HFF-Myc (cell line): Measurements from ENCODE around the gene STXBP3.

ENCODE experiments used
- DNase-seq: peaks from one replicate; pipeline ENCODE4 v3.0.0-alpha.2; 2011; ENCODE audit warnings: low read depth; ENCODE audit errors: extremely low read depth
- H3K4me3 ChIP-seq: replicated peaks from 2 replicates; pipeline ENCODE4 v1.5.1; 2011; ENCODE audit warnings: low read depth, mild to moderate bottlenecking, control low read depth, low read length
- TF ChIP-seq, protein P1 (sequence below): IDR thresholded peaks from 2 replicates; pipeline ENCODE4 v1.5.1; 2012; ENCODE audit warnings: mild to moderate bottlenecking, low read depth, low read length, control low read depth; ENCODE audit errors: missing control alignments

STXBP3 gene

DNA sequence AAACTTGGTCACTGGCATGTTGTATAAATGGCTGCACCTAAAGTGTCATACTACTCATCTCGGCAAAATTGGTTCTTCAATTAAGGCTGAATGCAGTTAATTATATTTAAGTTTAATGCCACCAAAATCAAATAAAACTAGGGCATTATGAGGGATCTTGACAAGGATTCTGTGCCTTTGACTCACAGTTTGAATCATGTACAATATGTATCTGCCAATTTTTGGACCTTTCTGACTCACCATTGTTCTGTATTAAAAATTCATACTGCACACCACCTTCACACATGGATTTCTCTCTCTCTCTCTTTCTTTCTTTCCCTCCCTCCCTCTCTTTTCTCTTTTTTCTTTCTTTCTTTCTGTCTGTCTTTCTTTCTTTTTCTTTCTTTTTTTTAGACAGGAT lies 14.1 kb upstream of the STXBP3 start:
- TF ChIP-seq, protein P1, sequence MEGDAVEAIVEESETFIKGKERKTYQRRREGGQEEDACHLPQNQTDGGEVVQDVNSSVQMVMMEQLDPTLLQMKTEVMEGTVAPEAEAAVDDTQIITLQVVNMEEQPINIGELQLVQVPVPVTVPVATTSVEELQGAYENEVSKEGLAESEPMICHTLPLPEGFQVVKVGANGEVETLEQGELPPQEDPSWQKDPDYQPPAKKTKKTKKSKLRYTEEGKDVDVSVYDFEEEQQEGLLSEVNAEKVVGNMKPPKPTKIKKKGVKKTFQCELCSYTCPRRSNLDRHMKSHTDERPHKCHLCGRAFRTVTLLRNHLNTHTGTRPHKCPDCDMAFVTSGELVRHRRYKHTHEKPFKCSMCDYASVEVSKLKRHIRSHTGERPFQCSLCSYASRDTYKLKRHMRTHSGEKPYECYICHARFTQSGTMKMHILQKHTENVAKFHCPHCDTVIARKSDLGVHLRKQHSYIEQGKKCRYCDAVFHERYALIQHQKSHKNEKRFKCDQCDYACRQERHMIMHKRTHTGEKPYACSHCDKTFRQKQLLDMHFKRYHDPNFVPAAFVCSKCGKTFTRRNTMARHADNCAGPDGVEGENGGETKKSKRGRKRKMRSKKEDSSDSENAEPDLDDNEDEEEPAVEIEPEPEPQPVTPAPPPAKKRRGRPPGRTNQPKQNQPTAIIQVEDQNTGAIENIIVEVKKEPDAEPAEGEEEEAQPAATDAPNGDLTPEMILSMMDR, result no peak
- DNase-seq, result no peak
- H3K4me3 ChIP-seq, result no peak overlapping the region

DNA sequence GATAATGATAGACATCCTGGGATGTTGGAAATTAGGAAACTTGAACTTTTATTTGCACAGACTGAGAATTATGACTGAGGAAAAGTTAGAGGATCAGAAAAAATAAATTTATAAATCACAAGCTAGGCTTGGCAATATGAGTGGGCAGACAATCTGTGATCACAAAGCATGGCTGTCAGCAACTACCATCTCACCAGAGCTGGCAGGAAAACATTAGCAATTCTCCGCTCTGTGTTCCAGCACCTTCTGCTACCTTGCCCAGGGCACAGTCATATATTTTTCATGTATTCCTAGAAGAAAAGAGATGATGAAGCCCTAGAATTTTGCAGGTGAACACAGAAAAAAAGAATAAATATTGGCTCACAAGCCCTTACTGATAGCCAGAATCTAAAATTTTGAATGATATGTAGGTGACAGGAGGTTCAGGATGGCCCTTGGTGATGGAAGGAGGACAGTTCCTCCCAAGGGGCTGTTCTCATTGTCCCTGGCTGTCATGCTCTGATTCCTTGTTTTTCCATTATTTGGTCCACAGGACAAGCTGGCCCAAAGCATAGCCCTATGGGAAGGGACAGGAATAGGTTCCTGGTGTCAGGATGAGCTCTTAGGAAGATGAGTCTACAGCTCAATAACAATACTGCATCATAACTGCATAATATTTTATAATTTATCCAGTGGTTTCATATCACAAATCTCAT lies 12.2 kb upstream of the STXBP3 start:
- H3K4me3 ChIP-seq, result no peak overlapping the region
- TF ChIP-seq, protein P1, result no peak
- no peak for DNase-seq

DNA sequence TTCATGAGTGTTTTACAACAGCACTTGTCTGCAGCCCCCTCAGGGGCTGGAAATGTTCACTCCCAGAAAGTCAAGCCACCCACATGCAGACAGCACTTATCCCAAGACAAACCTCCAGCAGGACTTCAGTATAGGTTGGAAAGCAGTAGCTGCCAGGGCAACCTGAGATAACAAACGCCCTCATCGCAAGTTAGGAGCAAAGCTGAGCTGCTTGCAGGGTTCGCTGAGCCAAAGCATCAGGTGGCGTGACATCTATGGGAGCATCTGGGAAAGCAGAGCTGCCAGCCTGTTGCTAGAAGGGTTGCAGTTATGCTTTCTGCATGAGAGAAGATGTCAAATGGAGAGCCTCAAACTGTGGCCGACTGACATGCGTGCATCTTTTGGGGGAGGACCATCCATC lies 4.2 kb upstream of the STXBP3 start:
- no peak overlapping the region for H3K4me3 ChIP-seq
- DNase-seq, result no peak
- TF ChIP-seq, protein P1, result no peak

DNA sequence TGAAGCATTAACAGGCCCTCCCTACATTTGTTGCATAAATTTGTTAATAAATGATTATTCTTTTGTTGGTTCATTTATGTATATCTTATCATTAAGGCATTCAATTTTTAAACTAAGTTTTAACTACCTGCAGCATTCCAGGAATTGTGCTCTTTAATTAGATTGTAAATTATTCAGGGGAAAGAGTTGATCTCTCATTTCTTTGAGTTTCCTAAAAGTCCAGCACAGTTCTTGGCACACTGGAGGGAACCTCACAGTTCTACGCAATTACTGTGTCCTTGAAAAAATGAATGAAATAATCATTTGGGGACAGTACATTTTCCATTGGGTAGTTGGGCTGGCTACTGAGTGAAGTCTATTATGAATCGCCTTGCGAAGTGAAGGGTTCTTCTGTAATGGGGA lies 493 bp upstream of the STXBP3 start:
- no peak for DNase-seq
- TF ChIP-seq, protein P1, result no peak
- no peak overlapping the region; the same call in 1 of the 2 replicates for H3K4me3 ChIP-seq

DNA sequence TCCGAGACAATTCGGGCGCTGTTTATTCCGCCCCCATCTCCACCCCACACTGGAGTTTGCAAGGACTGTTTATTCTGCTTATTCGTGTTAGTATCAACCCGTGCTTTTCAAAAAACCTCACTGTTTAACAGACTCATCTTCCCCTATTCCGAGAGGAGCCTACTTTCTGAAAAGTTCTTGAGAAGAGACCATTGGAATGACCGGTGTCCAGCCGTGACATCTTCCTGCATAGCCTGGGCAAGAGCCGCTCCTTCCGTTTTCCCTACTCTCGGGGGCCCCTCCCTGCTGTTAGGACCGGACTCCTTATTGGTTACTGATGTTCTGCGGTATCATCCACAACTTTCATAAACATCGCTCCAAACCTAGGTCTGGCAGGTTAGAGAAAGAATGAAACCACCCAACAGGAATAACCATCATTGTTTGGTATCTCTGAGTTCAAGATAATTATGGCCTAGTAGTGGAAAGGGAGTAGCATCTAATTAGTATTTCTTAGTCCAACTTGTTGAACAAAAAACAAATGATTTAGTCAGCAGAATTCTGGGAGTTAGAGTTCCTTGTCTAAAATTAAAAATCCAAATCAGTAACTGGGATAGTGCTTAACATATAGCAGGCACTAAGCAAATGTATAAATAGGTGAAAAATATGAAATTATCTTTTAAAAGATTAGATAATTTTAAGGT lies 837 bp downstream of the STXBP3 start:
- DNase-seq, result peak; percentile 45
- peak overlapping the region; percentile 85 for H3K4me3 ChIP-seq
- TF ChIP-seq, protein P1, result no peak

DNA sequence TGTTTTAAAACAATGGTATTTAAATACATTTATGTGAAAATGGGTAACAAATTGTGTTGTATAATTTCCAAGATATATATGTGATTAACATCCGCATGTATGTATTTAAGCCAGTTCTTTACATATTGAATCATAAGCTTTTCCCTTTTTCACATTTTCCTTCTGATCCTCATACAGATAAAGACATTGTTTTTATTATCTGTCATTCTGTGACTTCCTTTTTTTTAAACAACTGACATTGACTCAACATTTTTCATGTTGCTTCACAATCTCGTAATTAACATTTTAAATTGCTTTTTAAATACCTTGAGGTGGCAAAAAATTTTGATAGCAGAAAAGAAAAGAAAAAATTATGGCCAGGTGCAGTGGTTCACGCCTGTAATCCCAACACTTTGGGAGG lies 1.4 kb downstream of the STXBP3 start:
- no peak for DNase-seq
- H3K4me3 ChIP-seq, result peak overlapping the region; percentile 85; the same call in 1 of the 2 replicates
- TF ChIP-seq, protein P1, result no peak
